HG03460 (cell line): ENCODE results near the gene KRT25.

Experiments
- ATAC-seq: cut with Tn5 transposase; IDR thresholded peaks from one replicate; pipeline ENCODE4 v1.9.1; 2021; ENCODE audit not compliant: unreplicated experiment

KRT25 gene

GRCh38 chr17:40699371-40699770 is 55.8 kb downstream of the KRT25 start:
- ATAC-seq: no peak
